Thymus (tissue), 11 donors: ENCODE measurements around the gene MIF4GD. TPM values are rescaled to one million over a fixed set of nuclear protein-coding genes. Genes with fewer than 3 reads are reported as not detected.
A peak's percentile ranks its signal among the peaks of the same experiment; 100 is the strongest.

Source experiments
- DNase-seq, 9 donors: peaks; one replicate each; pipeline ENCODE4 v3.0.0-alpha.2; 2013; ENCODE audit warnings: low spot score in 9 of 9, low read depth in 6 of 9, missing footprints in 1 of 9
- H3K27ac ChIP-seq, 2 donors: one replicate each; pipeline ENCODE4 v1.5.1; 2013; ENCODE audit warnings: control low read depth in 1 of 2, low read depth in 1 of 2, low read length in 1 of 2, mild to moderate bottlenecking in 1 of 2, moderate library complexity in 1 of 2
- H3K27me3 ChIP-seq, 2 donors: one replicate each; pipeline ENCODE4 v1.5.1; 2013; ENCODE audit warnings: low read length in 1 of 2; ENCODE audit not compliant: control insufficient read depth in 2 of 2, insufficient read depth in 1 of 2
- H3K36me3 ChIP-seq, 2 donors: one replicate each; pipeline ENCODE4 v1.5.1; 2013; ENCODE audit warnings: low read length in 1 of 2, mild to moderate bottlenecking in 1 of 2, moderate library complexity in 1 of 2; ENCODE audit not compliant: control insufficient read depth in 2 of 2, insufficient read depth in 2 of 2
- H3K4me1 ChIP-seq, 2 donors: one replicate each; pipeline ENCODE4 v1.5.1; 2013; ENCODE audit warnings: low read length in 2 of 2; ENCODE audit not compliant: control insufficient read depth in 2 of 2, insufficient read depth in 2 of 2
- H3K4me3 ChIP-seq, 2 donors: one replicate each; pipeline ENCODE4 v1.5.1; 2013; ENCODE audit warnings: low read length in 2 of 2, control low read depth in 1 of 2, mild to moderate bottlenecking in 1 of 2
- H3K9me3 ChIP-seq, 2 donors: one replicate each; pipeline ENCODE4 v1.5.1; 2013; ENCODE audit warnings: low read length in 1 of 2, mild to moderate bottlenecking in 1 of 2; ENCODE audit not compliant: control insufficient read depth in 2 of 2, insufficient read depth in 1 of 2
- WGBS: extraction: QIAGEN DNeasy Blood & Tissue Kit; methylation state at CpG from one replicate; pipeline ENCODE4 v1.1.7; 2013; 5-methylcytosine and 5-hydroxymethylcytosine counted together
- polyA plus RNA-seq: library from polyadenylated mRNA; stranded (reverse); fragments of 200-250 nt; gene quantifications from one replicate; pipeline ENCODE4 v1.2.3, GENCODE V29; 2013
- total RNA-seq: library from RNA; stranded (reverse); fragments of 120-200 nt; gene quantifications from one replicate; pipeline ENCODE4 v1.2.4, GENCODE V29; 2013
- donor health status: healthy.

The MIF4GD gene
- total and polyA plus RNA-seq, 2 donors, result 22.8 to 37.3 TPM

DNA sequence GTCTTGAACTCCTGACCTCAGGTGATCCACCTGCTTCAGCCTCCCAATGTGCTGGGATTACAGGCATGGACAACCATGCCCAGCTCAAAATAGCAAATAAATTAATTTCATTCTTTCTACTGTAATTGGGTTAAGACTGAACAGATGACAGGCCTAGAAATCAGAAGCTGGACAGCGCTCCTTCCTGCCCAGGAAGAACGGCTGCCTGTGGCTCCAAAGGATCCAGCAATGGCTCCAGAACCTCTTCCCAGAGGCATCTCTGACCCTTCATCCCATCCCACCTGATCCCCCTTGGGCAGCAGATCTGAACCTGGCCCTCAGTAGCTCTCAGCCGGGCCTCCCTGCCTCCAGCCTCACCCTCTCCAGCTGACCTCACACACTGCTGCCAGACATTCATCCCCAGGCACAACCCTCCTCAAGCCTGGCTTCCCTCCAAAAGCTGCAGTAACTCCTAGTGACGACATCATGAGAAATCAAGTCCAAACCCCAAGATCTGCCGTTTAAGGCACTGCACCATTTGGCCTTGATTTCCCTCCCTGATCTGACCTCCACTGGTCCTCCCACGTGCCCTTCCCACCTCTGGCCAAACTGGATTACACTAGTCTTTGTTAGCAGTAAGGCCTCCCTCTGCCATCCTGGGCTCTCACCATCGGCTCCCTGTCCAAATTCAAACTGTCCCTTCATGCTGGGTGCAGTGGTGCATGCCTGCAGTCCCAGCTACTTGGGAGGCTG, 3.1 kb upstream of the MIF4GD start:
- DNase-seq, result no peak
- WGBS, result 95% methylated on average over 7 of the region's 7 CpGs

DNA sequence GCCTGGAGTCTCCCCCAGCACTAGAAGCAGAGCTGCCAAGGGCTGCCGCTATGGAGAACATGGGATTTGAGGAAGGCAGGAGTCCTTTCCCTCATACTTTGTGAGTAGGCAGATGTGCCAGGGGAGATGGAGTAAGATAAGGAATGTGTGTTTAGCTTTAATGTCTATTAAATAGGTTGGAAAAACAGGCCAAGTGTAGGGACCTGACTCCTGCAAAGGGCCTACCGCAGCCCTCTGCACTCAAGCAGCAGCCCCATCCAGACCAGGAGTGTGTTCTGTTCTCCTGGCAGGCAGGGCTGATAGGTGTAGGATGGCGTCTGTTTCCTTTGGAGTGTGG, 1.8 kb upstream of the MIF4GD start:
- DNase-seq, result no peak
- Histone ChIP-seq H3K27me3 (peaks cover 0 to 7% of the 10 kb centered on the region in 2 donors), H3K4me1 (peaks cover 13 to 30% of the 10 kb centered on the region in 2 donors), H3K9me3 (no peaks in the 10 kb centered on the region), H3K4me3 (no peak overlapping the region), H3K36me3 (peaks cover 22 to 28% of the 10 kb centered on the region in 2 donors), H3K27ac (no peak overlapping the region)
- WGBS, result 91% methylated on average over 3 of the region's 3 CpGs

More for the DNA sequence above, 3.1 kb upstream of the MIF4GD start:
- Histone ChIP-seq H3K9me3 (no peaks in the 10 kb centered on the region), H3K4me1 (peaks cover 15 to 30% of the 10 kb centered on the region in 2 donors), H3K36me3 (peaks cover 22 to 36% of the 10 kb centered on the region in 2 donors), H3K4me3 (no peak overlapping the region), H3K27ac (no peak overlapping the region), H3K27me3 (peaks cover 0 to 7% of the 10 kb centered on the region in 2 donors)

DNA sequence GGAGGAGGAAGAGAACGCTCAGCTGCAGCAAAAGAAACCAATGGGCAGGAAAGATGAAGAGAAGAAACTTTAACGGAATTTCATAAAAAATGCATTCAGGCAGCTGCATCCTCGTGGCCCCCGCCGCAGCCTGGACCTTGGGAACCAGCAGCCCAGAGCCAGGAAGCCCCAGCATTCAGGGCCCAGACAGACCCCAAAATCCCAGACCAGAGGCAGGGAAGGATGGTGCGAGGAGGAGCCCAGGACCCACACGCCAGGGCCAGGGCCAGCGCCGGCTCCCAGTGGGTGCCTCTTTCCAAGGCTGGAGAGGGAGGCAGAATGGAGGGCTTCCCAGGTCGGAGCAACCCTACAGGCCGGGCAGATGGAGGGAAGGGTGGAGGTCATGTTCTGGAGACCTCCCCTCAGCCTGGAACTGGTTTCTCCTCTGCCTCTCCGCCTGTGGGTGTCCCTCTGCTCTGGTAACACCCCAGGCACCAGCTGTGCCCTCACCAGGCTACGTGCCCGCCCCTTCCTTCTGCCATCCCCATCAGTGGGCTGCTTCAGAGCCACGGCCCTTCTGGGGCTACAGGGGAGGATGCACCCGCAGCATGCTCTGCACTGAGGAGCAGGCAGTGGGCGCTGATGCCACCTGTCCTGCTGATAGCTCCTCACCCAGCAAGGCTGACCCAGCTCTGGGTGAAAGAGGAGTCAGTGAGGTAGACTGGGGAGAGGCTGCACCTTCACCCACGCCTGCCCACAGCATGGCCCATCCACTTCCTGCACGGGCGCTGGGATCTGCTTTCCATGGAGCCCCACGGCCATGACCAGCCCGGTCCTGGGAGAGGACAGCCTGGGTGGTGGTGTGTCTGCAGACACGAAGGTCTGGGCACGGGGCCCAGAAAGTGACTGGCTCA, 1.2 kb upstream of the MIF4GD start:
- 63% methylated on average over 24 of the region's 24 CpGs for WGBS
- peaks cover 13 to 30% of the 10 kb centered on the region in 2 donors for H3K4me1 ChIP-seq
- H3K4me3 ChIP-seq, result peak overlapping the region; percentile 66 to 76
- peak overlapping the region in 1 of 2 donors; percentile 92 for H3K27ac ChIP-seq
- H3K27me3 ChIP-seq, result peaks cover 0 to 7% of the 10 kb centered on the region in 2 donors
- peaks cover 25 to 27% of the 10 kb centered on the region in 2 donors for H3K36me3 ChIP-seq
- no peak for DNase-seq
- no peaks in the 10 kb centered on the region for H3K9me3 ChIP-seq

DNA sequence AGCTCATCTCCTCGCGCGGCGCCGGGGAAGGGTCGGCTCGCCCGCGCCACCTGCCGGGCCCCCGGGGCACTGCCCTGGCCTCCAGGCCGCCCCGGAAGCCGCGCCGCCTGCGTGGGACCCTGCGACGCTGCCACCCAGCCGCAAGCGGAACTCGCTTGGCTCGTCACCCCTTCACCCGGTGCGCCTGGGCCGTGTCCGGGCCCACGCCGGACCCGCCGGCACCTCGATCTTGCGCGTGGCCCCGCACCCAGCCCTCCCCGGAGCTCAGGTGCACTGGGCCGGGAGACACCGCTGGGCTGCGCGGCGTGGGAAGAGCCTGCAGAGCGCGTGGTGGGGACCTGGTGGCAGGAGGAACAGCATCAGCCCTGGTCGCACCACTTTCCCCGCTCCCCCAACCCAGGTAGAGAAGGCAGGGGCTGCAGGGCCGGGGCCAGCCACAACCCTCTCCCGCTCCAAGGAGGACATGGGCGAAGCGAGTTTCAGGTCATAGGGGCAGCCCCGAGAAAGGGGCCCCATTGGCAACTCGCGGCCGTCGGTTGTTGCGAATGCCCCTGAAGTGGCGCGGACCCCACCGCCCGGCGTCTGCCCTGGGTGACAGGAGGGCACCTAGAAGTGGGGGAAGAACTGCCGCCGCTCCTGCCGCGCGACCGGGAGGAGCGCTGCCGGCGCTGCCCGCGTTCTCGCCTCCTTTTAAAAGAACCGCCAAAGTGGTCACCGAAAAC, 363 bp upstream of the MIF4GD start:
- under 1% methylated on average over 74 of the region's 74 CpGs for WGBS
- DNase-seq, result peak in 8 of 9 donors; percentile 65 to 93 (median 82)
- H3K4me1 ChIP-seq, result peaks cover 13 to 30% of the 10 kb centered on the region in 2 donors

DNA sequence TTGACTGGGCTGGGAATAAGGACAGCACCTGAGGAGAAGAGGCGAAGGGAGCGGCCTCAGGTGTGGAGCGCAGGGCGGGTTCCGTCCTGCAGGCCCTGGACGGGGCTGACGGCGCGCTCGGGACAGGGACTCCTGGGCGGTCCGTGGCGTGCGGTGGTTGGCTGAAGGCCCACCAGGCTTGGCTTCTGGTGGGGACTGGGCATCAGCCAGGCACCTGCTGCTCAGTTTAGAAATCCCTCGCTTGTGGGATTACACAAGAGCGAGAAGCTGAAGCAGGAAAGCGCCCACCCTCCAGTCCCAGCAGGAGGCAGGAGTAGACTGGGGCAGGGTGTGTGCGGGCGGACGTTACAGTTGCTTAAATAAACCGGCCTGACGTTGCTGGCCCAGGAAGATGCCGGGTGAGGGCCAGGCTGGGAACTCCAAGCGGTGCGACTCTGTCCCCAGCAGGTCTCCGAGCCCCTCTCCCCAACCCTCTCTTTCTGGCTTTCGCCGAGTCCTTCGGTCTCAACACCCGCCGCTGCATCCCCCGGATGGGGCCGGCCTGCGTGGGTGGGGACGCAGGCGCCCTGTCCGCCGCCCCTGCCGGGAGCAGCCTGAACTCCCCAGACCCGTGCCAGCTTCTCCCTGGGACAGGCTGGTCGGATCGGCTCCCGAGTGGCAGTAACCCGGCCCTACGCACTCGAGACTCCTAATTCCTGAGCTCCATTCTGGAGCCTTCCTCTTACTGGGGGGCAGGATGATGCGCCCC, 639 bp downstream of the MIF4GD start:
- H3K9me3 ChIP-seq, result no peaks in the 10 kb centered on the region
- H3K27me3 ChIP-seq, result peaks cover 0 to 7% of the 10 kb centered on the region in 2 donors
- peaks cover 13 to 30% of the 10 kb centered on the region in 2 donors for H3K4me1 ChIP-seq
- WGBS, result 1% methylated on average over 47 of the region's 47 CpGs
- peak in 4 of 9 donors; percentile 34 to 63 (median 36) for DNase-seq
- peak overlapping the region; percentile 72 to 83 for H3K27ac ChIP-seq
- H3K36me3 ChIP-seq, result peaks cover 36 to 41% of the 10 kb centered on the region in 2 donors
- H3K4me3 ChIP-seq, result peak overlapping the region; percentile 76

More for the DNA sequence above, 363 bp upstream of the MIF4GD start:
- Histone ChIP-seq H3K27me3 (peaks cover 0 to 7% of the 10 kb centered on the region in 2 donors), H3K36me3 (peaks cover 28 to 31% of the 10 kb centered on the region in 2 donors), H3K4me3 (peak overlapping the region; percentile 66 to 76), H3K27ac (peak overlapping the region; percentile 82 to 92), H3K9me3 (no peaks in the 10 kb centered on the region)

DNA sequence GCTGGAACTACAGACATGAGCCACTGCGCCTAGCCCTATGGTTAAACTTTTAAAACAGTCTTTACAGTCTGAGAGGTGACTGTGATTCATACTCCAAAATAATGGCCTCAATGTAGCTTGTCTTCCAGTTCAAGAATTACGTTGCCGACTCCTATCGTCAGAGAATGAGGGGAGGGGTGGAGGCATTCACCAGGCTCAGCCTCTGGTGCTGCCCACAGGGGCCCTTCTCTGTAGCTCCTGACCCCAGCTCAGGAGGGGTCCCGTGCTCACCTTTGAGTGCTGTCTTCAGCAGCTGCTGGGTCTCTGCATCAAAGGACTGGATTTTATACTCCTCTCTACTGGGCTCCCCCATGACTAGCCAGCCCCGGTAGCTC, 1.2 kb downstream of the MIF4GD start:
- Histone ChIP-seq H3K27me3 (peaks cover 0 to 7% of the 10 kb centered on the region in 2 donors), H3K9me3 (no peaks in the 10 kb centered on the region), H3K36me3 (peaks cover 37 to 47% of the 10 kb centered on the region in 2 donors), H3K4me1 (peaks cover 13 to 30% of the 10 kb centered on the region in 2 donors), H3K27ac (peak overlapping the region in 1 of 2 donors; percentile 83), H3K4me3 (peak overlapping the region; percentile 76)
- DNase-seq, result peak in 1 of 9 donors; percentile 20
- WGBS, result 33% methylated on average over 6 of the region's 6 CpGs

DNA sequence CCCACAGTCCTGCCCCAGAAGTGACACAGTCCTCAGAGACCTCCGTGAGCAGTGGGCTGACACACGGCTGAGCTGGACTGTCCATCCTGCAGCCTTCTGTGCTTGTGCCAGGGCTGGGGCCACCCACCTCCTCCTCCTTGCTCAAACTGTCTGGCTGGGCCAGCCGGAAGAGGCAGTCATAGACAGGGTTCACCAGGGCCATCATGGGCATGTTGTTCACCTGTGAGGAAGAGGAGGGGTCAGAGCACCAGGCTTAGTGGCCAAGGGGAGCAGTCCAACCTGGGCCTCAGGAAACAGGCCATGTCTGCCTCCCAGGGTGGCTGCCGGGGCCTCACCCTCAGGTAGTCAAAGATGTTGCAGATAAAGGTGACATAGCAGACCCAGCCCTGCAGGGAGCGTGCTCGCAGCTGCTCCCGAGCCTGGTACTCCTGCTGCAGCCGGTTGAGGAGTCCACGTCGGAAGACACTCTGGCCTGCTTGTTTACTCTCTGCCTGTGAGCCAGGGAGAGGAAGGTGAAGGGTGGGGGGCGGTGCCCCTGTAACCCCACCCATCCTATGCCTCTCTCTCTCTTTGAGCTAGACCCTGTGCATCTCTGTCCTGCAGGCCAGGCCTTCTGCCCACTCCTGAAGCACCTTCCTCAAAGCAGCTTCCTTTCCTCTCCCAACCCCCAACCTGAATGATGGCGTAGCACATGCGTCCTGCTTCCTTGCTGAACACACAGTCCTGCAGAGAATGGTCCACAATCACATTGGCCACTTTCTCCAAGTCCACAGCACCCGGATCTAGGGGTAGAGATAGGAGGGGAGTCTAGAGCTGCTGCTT, 3.4 kb downstream of the MIF4GD start:
- H3K4me3 ChIP-seq, result no peak overlapping the region

DNA sequence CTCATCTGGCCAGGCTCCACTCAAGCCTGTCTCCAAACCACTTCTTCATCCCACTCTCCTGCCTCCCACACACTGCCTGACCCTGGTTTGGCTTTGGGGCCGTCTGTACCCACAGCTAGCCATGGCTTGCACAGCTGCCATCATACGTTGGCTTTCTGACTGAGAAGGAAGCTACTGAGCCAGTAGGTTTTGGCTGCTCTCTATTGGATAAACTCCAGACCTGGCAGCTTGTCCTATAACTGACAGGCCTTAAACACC, 3.9 kb downstream of the MIF4GD start:
- H3K4me1 ChIP-seq, result peaks cover 15 to 31% of the 10 kb centered on the region in 2 donors
- no peaks in the 10 kb centered on the region for H3K9me3 ChIP-seq
- peaks cover 0 to 7% of the 10 kb centered on the region in 2 donors for H3K27me3 ChIP-seq
- H3K27ac ChIP-seq, result no peak overlapping the region
- 92% methylated on average over 2 of the region's 2 CpGs for WGBS
- peaks cover 29 to 45% of the 10 kb centered on the region in 2 donors for H3K36me3 ChIP-seq
- H3K4me3 ChIP-seq, result no peak overlapping the region
- no peak for DNase-seq

More for the DNA sequence above, 3.4 kb downstream of the MIF4GD start:
- Histone ChIP-seq H3K27ac (no peak overlapping the region), H3K27me3 (peaks cover 0 to 7% of the 10 kb centered on the region in 2 donors), H3K4me1 (peaks cover 15 to 31% of the 10 kb centered on the region in 2 donors), H3K36me3 (peaks cover 29 to 48% of the 10 kb centered on the region in 2 donors), H3K9me3 (no peaks in the 10 kb centered on the region)
- no peak for DNase-seq
- WGBS, result 96% methylated on average over 14 of the region's 14 CpGs
